Measurements from ENCODE around the gene GRIA3.
"Not testable (repeated sequence)": the region's sequence is repeated elsewhere in the genome, so short reads cannot be mapped to it uniquely, and the experiment has no call there.

Gene GRIA3

GRCh38 chrX:123277347-123277746, 93.3 kb downstream of the GRIA3 start:
- no peak for DNase-seq

GRCh38 chrX:123277821-123278220, 93.7 kb downstream of the GRIA3 start:
- no peak for DNase-seq

GRCh38 chrX:123282241-123282640, 98.2 kb downstream of the GRIA3 start:
- no peak for DNase-seq

- not testable (repeated sequence) for DNase-seq
Observed at GRCh38 chrX:123283407-123283806, 99.3 kb downstream of the GRIA3 start.

GRCh38 chrX:123291623-123292022, 107.5 kb downstream of the GRIA3 start:
- no peak for DNase-seq

- DNase-seq, result no peak
Observed at GRCh38 chrX:123298026-123298425, 113.9 kb downstream of the GRIA3 start.

GRCh38 chrX:123303429-123303828, 119.4 kb downstream of the GRIA3 start:
- DNase-seq, result no peak

- DNase-seq, result no peak
Observed at GRCh38 chrX:123308658-123309057, 124.6 kb downstream of the GRIA3 start.

GRCh38 chrX:123310112-123310511, 126.0 kb downstream of the GRIA3 start:
- DNase-seq, result no peak

- DNase-seq, result no peak
Observed at GRCh38 chrX:123311486-123311885, 127.4 kb downstream of the GRIA3 start.

- DNase-seq, result no peak
Observed at GRCh38 chrX:123313486-123313885, 129.4 kb downstream of the GRIA3 start.

- DNase-seq, result no peak
Observed at GRCh38 chrX:123320622-123321021, 136.5 kb downstream of the GRIA3 start.

GRCh38 chrX:123322536-123322935, 138.5 kb downstream of the GRIA3 start:
- no peak for DNase-seq

GRCh38 chrX:123324625-123325024, 140.5 kb downstream of the GRIA3 start:
- no peak for DNase-seq

GRCh38 chrX:123330229-123330942, 146.3 kb downstream of the GRIA3 start:
- no peak for DNase-seq

- DNase-seq, result no peak
Observed at GRCh38 chrX:123331349-123331748, 147.3 kb downstream of the GRIA3 start.

- no peak for DNase-seq
Observed at GRCh38 chrX:123331859-123332258, 147.8 kb downstream of the GRIA3 start.

- DNase-seq, result no peak
Observed at GRCh38 chrX:123336666-123337065, 152.6 kb downstream of the GRIA3 start.

- no peak for DNase-seq
Observed at GRCh38 chrX:123337886-123338639, 154.0 kb downstream of the GRIA3 start.

- no peak for DNase-seq
Observed at GRCh38 chrX:123339221-123339905, 155.3 kb downstream of the GRIA3 start.

- no peak for DNase-seq
Observed at GRCh38 chrX:123340696-123341095, 156.6 kb downstream of the GRIA3 start.

GRCh38 chrX:123348468-123348867, 164.4 kb downstream of the GRIA3 start:
- DNase-seq, result no peak

GRCh38 chrX:123350226-123350625, 166.1 kb downstream of the GRIA3 start:
- no peak for DNase-seq

- no peak for DNase-seq
Observed at GRCh38 chrX:123357941-123358340, 173.9 kb downstream of the GRIA3 start.

Measured in activated effector memory CD4-positive, alpha-beta T cell treated with anti-CD3 and anti-CD28 coated beads, Interleukin-2, amount 50 U/mL, for 16 hours (primary cell).